ENCODE data around the gene PLPP4. TPM values are rescaled to one million over a fixed set of nuclear protein-coding genes. Genes with fewer than 3 reads are reported as not detected.

The PLPP4 gene
- polyA plus RNA-seq, 3 donors: not detected

GRCh38 chr10:120548210-120548609, 91.2 kb downstream of the PLPP4 start:
- no CpG with 5 or more reads among the region's 4 CpGs for WGBS (ENCODE audit: insufficient coverage)

GRCh38 chr10:120552262-120552661, 95.2 kb downstream of the PLPP4 start:
- H3K4me3 Mint-ChIP-seq: no peak overlapping the region
- H3K36me3 Mint-ChIP-seq: no peaks in the 10 kb centered on the region
- no peak for TF ChIP-seq CTCF (IDR thresholded peaks at IDR 0.05)
- intact Hi-C loops (cut with micrococcal nuclease): no loop called here
- Histone ChIP-seq H4K20me1 (ENCODE audit: insufficient read depth, low read length) (no peaks in the 10 kb centered on the region), H3K4me3 (replicated peaks in 1 of 3; ENCODE audit: low read depth in 2 of 3, low read length in 3 of 3) (no peak overlapping the region), H3K9me3 (replicated peaks in 1 of 2; ENCODE audit: control insufficient read depth in 1 of 2, insufficient read depth in 1 of 2, low read length in 2 of 2) (peaks cover 12 to 15% of the 10 kb centered on the region in 2 donors), H3K4me2 (replicated peaks; ENCODE audit: extremely low read depth, low read length, poor library complexity, severe bottlenecking) (no peak overlapping the region), H3K27me3 (ENCODE audit: control insufficient read depth in 2 of 2, insufficient read depth in 2 of 2, low read length in 2 of 2) (no peaks in the 10 kb centered on the region), H3K79me2 (ENCODE audit: insufficient read depth, low read length) (no peaks in the 10 kb centered on the region), H2AFZ (ENCODE audit: insufficient read depth, low read depth, low read length, poor library complexity, severe bottlenecking) (no peak overlapping the region), H3K9ac (ENCODE audit: insufficient read depth, low read length, poor library complexity, severe bottlenecking) (no peak overlapping the region), H3K36me3 (replicated peaks in 1 of 2; ENCODE audit: control insufficient read depth in 1 of 2, insufficient read depth in 2 of 2, low read length in 2 of 2) (no peaks in the 10 kb centered on the region), H3K27ac (ENCODE audit: low read depth in 1 of 2, low read length in 2 of 2) (no peak overlapping the region), H3K4me1 (ENCODE audit: control insufficient read depth in 1 of 2, insufficient read depth in 2 of 2, low read length in 2 of 2) (no peaks in the 10 kb centered on the region)
- H3K27me3 Mint-ChIP-seq (ENCODE audit: low read depth in 3 of 3): no peaks in the 10 kb centered on the region
- H3K9me3 Mint-ChIP-seq: peaks cover 4 to 19% (median 15%) of the 10 kb centered on the region in 7 donors
- no peak for DNase-seq
- no CpG with 5 or more reads among the region's 2 CpGs for WGBS (ENCODE audit: insufficient coverage)
- H3K27ac Mint-ChIP-seq: no peak overlapping the region
- no peaks in the 10 kb centered on the region for H3K4me1 Mint-ChIP-seq

More at GRCh38 chr10:120548210-120548609, 91.2 kb downstream of the PLPP4 start:
- no peak for TF ChIP-seq CTCF (IDR thresholded peaks at IDR 0.05)
- Mint-ChIP-seq H3K36me3 (no peaks in the 10 kb centered on the region), H3K9me3 (peaks cover 0 to 7% (median 2%) of the 10 kb centered on the region in 7 donors), H3K27me3 (ENCODE audit: low read depth in 3 of 3) (peaks cover 0 to 3% (median 0%) of the 10 kb centered on the region in 3 donors), H3K4me3 (no peak overlapping the region), H3K4me1 (no peaks in the 10 kb centered on the region), H3K27ac (no peak overlapping the region)
- Histone ChIP-seq H3K4me2 (replicated peaks; ENCODE audit: extremely low read depth, low read length, poor library complexity, severe bottlenecking) (no peak overlapping the region), H4K20me1 (ENCODE audit: insufficient read depth, low read length) (no peaks in the 10 kb centered on the region), H3K36me3 (replicated peaks in 1 of 2; ENCODE audit: control insufficient read depth in 1 of 2, insufficient read depth in 2 of 2, low read length in 2 of 2) (no peaks in the 10 kb centered on the region), H3K9me3 (replicated peaks in 1 of 2; ENCODE audit: control insufficient read depth in 1 of 2, insufficient read depth in 1 of 2, low read length in 2 of 2) (peaks cover 0 to 6% of the 10 kb centered on the region in 2 donors), H3K27me3 (ENCODE audit: control insufficient read depth in 2 of 2, insufficient read depth in 2 of 2, low read length in 2 of 2) (no peaks in the 10 kb centered on the region), H2AFZ (ENCODE audit: insufficient read depth, low read depth, low read length, poor library complexity, severe bottlenecking) (no peak overlapping the region), H3K79me2 (ENCODE audit: insufficient read depth, low read length) (no peaks in the 10 kb centered on the region), H3K9ac (ENCODE audit: insufficient read depth, low read length, poor library complexity, severe bottlenecking) (no peak overlapping the region), H3K4me1 (ENCODE audit: control insufficient read depth in 1 of 2, insufficient read depth in 2 of 2, low read length in 2 of 2) (no peaks in the 10 kb centered on the region), H3K27ac (ENCODE audit: low read depth in 1 of 2, low read length in 2 of 2) (no peak overlapping the region), H3K4me3 (replicated peaks in 1 of 3; ENCODE audit: low read depth in 2 of 3, low read length in 3 of 3) (no peak overlapping the region)
- no peak for DNase-seq
- intact Hi-C loops (cut with micrococcal nuclease): no loop called here

Measured in CD14-positive monocyte (primary cell).